ENCODE data around the gene CSH1.
"Not testable (repeated sequence)": the region's sequence is repeated elsewhere in the genome, so short reads cannot be mapped to it uniquely, and the experiment has no call there.

DNA sequence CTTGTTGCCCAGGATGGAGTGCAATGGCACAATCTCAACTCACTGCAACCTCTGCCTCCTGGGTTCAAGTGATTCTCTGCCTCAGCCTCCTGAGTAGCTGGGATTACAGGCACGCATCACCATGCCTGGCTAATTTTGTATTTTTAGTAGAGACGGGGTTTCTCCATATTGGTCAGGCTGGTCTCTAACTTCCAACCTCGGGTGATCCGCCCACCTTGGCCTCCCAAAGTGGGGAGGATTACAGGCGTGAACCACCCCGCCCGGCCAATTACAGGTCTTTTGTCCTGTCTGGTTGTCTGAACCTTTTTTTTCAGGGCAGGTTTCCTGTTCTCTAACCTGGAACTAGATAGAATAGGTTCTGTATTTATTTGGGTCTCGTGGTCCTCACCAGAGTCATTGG is 39.9 kb downstream of the CSH1 start:
- not testable (repeated sequence) for TF ChIP-seq EP300, POLR2A (IDR thresholded peaks at IDR 0.05)
- TF ChIP-seq, protein P1, sequence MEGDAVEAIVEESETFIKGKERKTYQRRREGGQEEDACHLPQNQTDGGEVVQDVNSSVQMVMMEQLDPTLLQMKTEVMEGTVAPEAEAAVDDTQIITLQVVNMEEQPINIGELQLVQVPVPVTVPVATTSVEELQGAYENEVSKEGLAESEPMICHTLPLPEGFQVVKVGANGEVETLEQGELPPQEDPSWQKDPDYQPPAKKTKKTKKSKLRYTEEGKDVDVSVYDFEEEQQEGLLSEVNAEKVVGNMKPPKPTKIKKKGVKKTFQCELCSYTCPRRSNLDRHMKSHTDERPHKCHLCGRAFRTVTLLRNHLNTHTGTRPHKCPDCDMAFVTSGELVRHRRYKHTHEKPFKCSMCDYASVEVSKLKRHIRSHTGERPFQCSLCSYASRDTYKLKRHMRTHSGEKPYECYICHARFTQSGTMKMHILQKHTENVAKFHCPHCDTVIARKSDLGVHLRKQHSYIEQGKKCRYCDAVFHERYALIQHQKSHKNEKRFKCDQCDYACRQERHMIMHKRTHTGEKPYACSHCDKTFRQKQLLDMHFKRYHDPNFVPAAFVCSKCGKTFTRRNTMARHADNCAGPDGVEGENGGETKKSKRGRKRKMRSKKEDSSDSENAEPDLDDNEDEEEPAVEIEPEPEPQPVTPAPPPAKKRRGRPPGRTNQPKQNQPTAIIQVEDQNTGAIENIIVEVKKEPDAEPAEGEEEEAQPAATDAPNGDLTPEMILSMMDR (IDR thresholded peaks at IDR 0.05), result not testable (repeated sequence)
